Fibroblast of villous mesenchyme (primary cell): ENCODE measurements around the gene CC2D2A. TPM values are rescaled to one million over a fixed set of nuclear protein-coding genes. Genes with fewer than 3 reads are reported as not detected.

Source experiments
- DNase-seq: peaks from one replicate; pipeline ENCODE4 v3.0.0-alpha.2; 2010; ENCODE audit warnings: low read depth
- H3K4me3 ChIP-seq: 2 replicates; pipeline ENCODE4 v1.5.1; 2011; ENCODE audit warnings: low read depth, mild to moderate bottlenecking, low read length
- CTCF ChIP-seq: IDR thresholded peaks from 2 replicates; pipeline ENCODE4 v1.5.1; 2012; ENCODE audit warnings: low read depth, mild to moderate bottlenecking, low read length; ENCODE audit not compliant: insufficient read depth
- total RNA-seq: library from RNA; depleted of rRNA; stranded (reverse); fragments of >200 nt; gene quantifications from 2 replicates; pipeline ENCODE4 v1.2.3, GENCODE V29; 2012

CC2D2A gene
- total RNA-seq, 1 donor, result 23.7 TPM

- DNase-seq, result no peak
- H3K4me3 ChIP-seq, result no peak overlapping the region
Observed at GRCh38 chr4:15458616-15459015, 11.1 kb upstream of the CC2D2A start.

GRCh38 chr4:15459706-15460105, 10.0 kb upstream of the CC2D2A start:
- DNase-seq, result no peak
- no peak overlapping the region for H3K4me3 ChIP-seq
- no peak for TF ChIP-seq CTCF

More at GRCh38 chr4:15458616-15459015, 11.1 kb upstream of the CC2D2A start:
- no peak for TF ChIP-seq CTCF

GRCh38 chr4:15466596-15466995, 3.1 kb upstream of the CC2D2A start:
- TF ChIP-seq CTCF, result no peak
- no peak overlapping the region for H3K4me3 ChIP-seq
- no peak for DNase-seq

- no peak for DNase-seq
- peak overlapping the region; percentile 67 for H3K4me3 ChIP-seq
- no peak for TF ChIP-seq CTCF
Observed at GRCh38 chr4:15470128-15470475, 420 bp downstream of the CC2D2A start.

GRCh38 chr4:15476396-15476795, 6.7 kb downstream of the CC2D2A start:
- TF ChIP-seq CTCF, result no peak
- no peak overlapping the region for H3K4me3 ChIP-seq
- DNase-seq, result no peak

GRCh38 chr4:15478724-15479088, 9.0 kb downstream of the CC2D2A start:
- no peak for DNase-seq
- no peak overlapping the region for H3K4me3 ChIP-seq
- TF ChIP-seq CTCF, result no peak

GRCh38 chr4:15479089-15479912, 9.6 kb downstream of the CC2D2A start:
- H3K4me3 ChIP-seq, result peak overlapping the region; percentile 69
- peak; percentile 91 for DNase-seq
- peak; percentile 77 for TF ChIP-seq CTCF
